NCI-H2107 treated with DMSO at 0.1 percent for 48 hours (cell line): ENCODE data around the gene GJA4.

ENCODE experiments used
- DNase-seq: peaks from one replicate; lab custom pipeline; 2025; ENCODE audit not compliant: unreplicated experiment; lab: John Stamatoyannopoulos, UW

Gene GJA4

DNA sequence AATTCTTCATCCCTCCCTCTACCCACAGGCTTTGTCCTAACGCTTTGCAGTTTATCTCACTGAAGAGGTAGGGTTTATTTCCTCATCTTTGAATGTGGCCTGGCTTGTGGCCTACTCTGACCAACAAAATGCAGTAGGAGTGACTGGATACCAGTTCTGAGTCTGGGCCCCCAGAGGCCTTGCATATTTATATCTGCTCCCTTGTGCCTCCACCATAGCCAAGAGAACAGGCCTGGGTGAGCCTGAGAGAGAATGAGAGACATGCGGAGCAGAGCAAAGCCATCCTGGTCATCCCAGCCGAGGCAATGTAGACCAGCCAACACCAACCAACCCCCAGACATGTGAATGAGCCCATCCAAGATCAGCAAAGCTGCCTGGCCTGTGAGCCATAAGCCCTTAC lies 36.5 kb downstream of the GJA4 start:
- DNase-seq: no peak

GRCh38 chr1:34831721-34832246 lies 39.0 kb downstream of the GJA4 start:
- DNase-seq: no peak

DNA sequence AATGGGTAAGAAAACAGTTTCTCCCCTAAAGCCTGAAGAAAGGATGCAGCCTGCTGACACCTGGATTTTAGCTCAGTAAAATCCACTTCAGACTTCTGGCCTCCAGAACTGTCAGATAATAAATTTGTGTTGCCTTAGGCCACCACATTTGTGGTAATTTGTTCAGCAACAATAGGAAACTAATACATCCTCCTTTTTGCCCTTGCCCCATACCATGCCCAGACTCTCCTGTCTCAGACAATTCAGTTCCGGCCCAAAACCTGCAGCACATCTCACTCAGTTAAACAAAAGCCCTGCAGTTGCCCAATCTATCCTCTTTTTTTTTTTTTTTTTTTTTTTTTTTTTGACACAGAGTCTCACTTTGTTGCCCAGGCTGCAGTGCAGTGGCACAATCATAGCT lies 40.9 kb downstream of the GJA4 start:
- DNase-seq: no peak

- no peak for DNase-seq
Measured at GRCh38 chr1:34839526-34840305, 46.9 kb downstream of the GJA4 start.

- DNase-seq: no peak
Measured at GRCh38 chr1:34840426-34840825, 47.6 kb downstream of the GJA4 start.

DNA sequence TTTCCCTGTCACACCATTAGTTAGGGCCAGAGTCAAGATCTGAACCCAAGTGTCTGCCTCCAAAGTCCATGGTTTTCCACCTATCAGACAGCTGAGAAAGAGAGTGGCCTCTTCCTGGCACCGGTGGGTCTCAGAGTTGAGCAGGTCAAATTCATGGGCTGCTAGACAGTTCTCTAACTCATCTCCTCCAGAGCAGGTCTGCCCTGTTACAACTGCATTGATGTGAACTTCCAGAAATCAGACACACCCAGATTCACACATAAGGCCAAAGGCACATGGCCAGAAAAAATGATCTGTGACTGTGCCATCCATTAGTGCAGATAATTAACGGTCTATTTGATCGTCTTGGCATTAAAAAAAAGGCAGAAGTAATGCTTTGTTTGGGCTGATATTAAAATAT lies 49.3 kb downstream of the GJA4 start:
- no peak for DNase-seq

DNA sequence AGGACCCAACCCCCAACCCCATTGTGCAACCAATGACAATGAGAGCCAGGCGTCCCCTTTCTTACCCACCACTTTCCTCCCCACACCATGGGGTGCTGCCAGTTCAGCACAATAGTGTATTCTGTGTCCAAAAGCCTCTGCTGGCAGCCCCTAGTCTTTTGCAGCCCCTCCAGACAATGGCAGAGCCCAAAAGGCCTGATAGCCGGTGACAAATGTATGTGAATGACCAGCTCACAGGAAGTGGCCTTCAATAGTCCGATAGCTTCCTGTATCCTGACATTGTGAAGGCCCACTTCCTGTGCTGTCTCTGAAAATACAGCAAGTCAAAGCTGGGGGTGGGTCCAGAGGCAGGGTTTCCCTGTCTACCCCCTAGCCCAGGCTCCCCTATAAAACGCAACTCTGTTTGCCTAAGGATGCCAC lies 50.2 kb downstream of the GJA4 start:
- no peak for DNase-seq

DNA sequence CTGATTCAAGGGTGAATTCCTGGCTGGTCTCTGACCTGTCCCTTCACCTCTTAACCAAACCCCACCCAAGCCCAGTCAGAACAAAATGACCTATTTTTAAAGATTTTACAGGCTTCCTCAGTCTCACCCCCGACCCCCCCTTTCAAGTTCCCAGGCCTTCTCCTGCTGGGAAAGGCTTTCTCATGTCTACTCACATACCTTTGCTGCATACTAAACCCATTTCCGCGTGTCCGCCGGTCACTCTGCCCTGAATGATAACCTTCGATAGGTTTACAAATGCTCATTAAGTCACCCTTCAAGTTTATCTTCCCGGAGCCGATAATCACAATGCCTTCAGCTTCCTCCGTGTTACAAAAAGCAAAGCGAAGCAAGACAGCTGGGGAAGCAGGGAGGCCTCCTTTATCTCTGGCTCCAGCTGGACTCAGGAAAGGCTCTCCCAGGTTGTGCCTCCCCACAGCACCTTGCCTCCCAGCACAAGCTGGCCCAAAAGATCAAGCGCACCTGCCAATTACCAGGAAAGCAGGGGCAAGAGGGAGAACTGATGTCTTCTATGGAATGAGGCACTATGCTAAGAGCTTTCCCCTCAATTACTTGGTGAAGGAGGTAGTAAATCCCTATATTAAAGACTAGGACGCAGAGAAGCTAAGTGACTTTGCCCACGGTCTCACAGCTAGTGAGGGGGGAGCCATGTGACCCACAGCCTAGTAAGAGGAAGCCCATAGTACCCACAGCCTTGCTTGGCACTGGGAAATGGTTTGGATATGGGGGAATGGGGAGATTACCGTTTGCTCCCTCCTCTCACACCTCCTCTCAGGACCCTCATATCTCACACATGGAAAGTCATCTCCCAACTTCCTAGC lies 50.8 kb downstream of the GJA4 start:
- DNase-seq: no peak

GRCh38 chr1:34844252-34844634 lies 51.4 kb downstream of the GJA4 start:
- DNase-seq: no peak
